Natural killer cell treated with Interleukin-12 subunit alpha and Interleukin-12 subunit beta and Interleukin-15 and Interleukin-18, amount 100 ng/mL, for 72 hours (primary cell): ENCODE results near the gene TGFBR3L. TPM values are rescaled to one million over a fixed set of nuclear protein-coding genes. Genes with fewer than 3 reads are reported as not detected.
"Not testable (repeated sequence)": the region's sequence is repeated elsewhere in the genome, so short reads cannot be mapped to it uniquely, and the experiment has no call there.

Source experiments
- ATAC-seq, 2 donors: fragments of 150-1000 bp; cut with Tn5 transposase in 1 of 2; sonication (Bioruptor Pico), chemical (Tn5 transposase) in 1 of 2; 2 replicates each; pipeline ENCODE4 v1.10.0; 2021
- DNase-seq: peaks from one replicate; pipeline ENCODE4 v3.0.0; 2022; ENCODE audit warnings: low spot score
- H3K27ac Mint-ChIP-seq, 2 donors: 1 replicate in 1 of 2; 2 replicates in 1 of 2; pipeline ENCODE4 v1.8.0; 2022; ENCODE audit warnings: mixed read lengths in 2 of 2, mild to moderate bottlenecking in 1 of 2, moderate library complexity in 1 of 2
- H3K27me3 Mint-ChIP-seq, 2 donors: 1 replicate in 1 of 2; 2 replicates in 1 of 2; pipeline ENCODE4 v1.8.0; 2022; ENCODE audit warnings: mixed read lengths in 2 of 2
- H3K36me3 Mint-ChIP-seq: one replicate; pipeline ENCODE4 v1.8.0; 2022; ENCODE audit warnings: mixed read lengths
- H3K4me1 Mint-ChIP-seq, 2 donors: 1 replicate in 1 of 2; 2 replicates in 1 of 2; pipeline ENCODE4 v1.8.0; 2022; ENCODE audit warnings: low read depth in 2 of 2, mixed read lengths in 2 of 2, mild to moderate bottlenecking in 1 of 2
- H3K4me3 Mint-ChIP-seq: one replicate; pipeline ENCODE4 v1.8.0; 2022; ENCODE audit warnings: mixed read lengths
- H3K9me3 Mint-ChIP-seq: 2 replicates; pipeline ENCODE4 v1.8.0; 2022; ENCODE audit warnings: mixed read lengths
- total RNA-seq, 2 donors: library from RNA; stranded (reverse); gene quantifications; one replicate each; pipeline ENCODE4 v1.2.3, GENCODE V29; 2022

The TGFBR3L gene
- total RNA-seq, 2 donors from 2014 or later = 4.7 to 5.6 TPM

DNA sequence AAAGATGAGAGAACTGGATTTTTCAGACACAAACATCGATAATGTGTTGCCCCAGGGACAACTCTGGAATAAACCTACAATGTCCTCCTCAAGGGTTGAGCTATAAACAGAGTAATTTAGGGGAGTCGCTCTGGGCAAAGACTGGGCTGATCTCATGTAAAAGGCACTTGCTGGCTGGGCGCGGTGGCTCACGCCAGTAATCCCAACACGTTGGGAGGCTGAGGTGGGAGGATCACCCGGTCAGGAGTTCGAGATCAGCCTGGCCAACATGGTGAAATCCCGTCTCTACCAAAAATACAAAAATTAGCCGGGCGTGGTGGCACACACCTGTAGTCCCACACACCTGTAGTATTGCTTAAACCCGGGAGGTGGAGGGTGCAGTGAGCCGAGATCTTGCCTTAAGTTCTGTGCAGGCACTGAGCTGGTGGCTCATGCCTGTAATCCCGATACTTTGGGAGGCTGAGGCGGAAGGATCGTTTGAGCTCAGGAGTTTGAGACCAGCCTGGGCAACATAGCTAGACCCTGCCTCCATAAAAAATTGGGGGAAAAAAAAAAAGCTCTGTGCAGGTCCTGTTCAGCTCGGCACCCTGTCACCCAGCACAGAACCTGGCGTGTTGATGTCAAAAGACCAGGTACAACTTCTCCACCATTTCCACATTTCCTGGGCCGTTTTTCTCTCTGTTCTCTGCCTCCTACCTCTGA is 27.4 kb downstream of the TGFBR3L start:
- peak overlapping the region in 1 of 2 donors; percentile 92 for H3K27ac Mint-ChIP-seq
- H3K4me3 Mint-ChIP-seq = peak overlapping the region; percentile 97
- peaks cover 6% of the 10 kb centered on the region for H3K36me3 Mint-ChIP-seq
- no peaks in the 10 kb centered on the region for H3K27me3 Mint-ChIP-seq
- H3K9me3 Mint-ChIP-seq = no peaks in the 10 kb centered on the region
- no peak for ATAC-seq
- DNase-seq = no peak
- peaks cover 23 to 25% of the 10 kb centered on the region in 2 donors for H3K4me1 Mint-ChIP-seq

- no peaks in the 10 kb centered on the region for H3K9me3 Mint-ChIP-seq
- DNase-seq = no peak
Measured at GRCh38 chr19:7942981-7943443, 28.4 kb downstream of the TGFBR3L start.

GRCh38 chr19:7943444-7944176 is 29.0 kb downstream of the TGFBR3L start, which contains the start of gene TIMM44:
Gene TIMM44, minus strand, starts transcription at chr19:7943666. Its CDS starts 15 bp downstream, at chr19:7943651.
- ATAC-seq (peak; percentile 99 to 100), DNase-seq (peak; percentile 99)
- Mint-ChIP-seq H3K36me3 (peaks cover 5% of the 10 kb centered on the region), H3K4me3 (peak within 1 kb of the TSS; percentile 97), H3K4me1 (peaks cover 23 to 25% of the 10 kb centered on the region in 2 donors), H3K27ac (peak within 1 kb of the TSS; percentile 88 to 92), H3K27me3 (no peaks in the 10 kb centered on the region), H3K9me3 (no peaks in the 10 kb centered on the region)

More at GRCh38 chr19:7942981-7943443, 28.4 kb downstream of the TGFBR3L start:
- no peaks in the 10 kb centered on the region for H3K27me3 Mint-ChIP-seq
- H3K4me1 Mint-ChIP-seq = peaks cover 23 to 25% of the 10 kb centered on the region in 2 donors
- peak in 1 of 2 donors; percentile 9 for ATAC-seq
- peaks cover 6% of the 10 kb centered on the region for H3K36me3 Mint-ChIP-seq
- H3K4me3 Mint-ChIP-seq = peak overlapping the region; percentile 97
- peak overlapping the region; percentile 88 to 92 for H3K27ac Mint-ChIP-seq

DNA sequence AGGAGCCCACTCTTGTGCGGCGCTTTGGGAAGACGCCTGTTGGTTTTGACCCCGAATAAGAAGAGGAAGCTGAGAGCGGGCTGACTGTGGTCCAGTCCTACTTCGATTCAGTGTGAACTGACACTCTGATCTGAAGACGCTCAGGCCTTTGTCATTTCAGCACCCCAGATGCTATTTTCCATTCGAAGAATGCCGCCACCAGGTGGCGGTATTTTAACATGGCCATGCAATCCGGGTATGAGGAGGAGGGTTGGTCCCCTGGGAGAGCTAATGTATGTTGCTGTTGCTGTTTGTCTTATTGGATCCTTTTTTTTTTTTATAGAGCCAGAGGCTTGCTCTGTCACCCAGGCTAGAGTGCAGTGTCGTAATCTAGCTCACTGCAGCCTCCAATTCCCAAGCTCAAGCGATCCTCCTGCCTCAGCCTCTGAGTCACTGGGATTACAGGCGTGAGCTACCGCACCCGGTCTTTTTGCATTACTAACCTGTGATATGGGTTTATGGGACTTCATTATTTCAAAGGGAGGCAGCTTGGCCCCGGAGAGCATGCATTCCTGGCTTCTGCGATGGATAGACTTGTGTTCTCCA is 29.6 kb downstream of the TGFBR3L start:
- no peaks in the 10 kb centered on the region for H3K36me3 Mint-ChIP-seq
- H3K9me3 Mint-ChIP-seq = no peaks in the 10 kb centered on the region
- peak overlapping the region; percentile 97 for H3K4me3 Mint-ChIP-seq
- ATAC-seq (peak; percentile 54 to 57), DNase-seq (peak; percentile 82)
- H3K27me3 Mint-ChIP-seq = no peaks in the 10 kb centered on the region
- H3K27ac Mint-ChIP-seq = peak overlapping the region; percentile 88 to 92
- H3K4me1 Mint-ChIP-seq = peaks cover 23 to 25% of the 10 kb centered on the region in 2 donors

DNA sequence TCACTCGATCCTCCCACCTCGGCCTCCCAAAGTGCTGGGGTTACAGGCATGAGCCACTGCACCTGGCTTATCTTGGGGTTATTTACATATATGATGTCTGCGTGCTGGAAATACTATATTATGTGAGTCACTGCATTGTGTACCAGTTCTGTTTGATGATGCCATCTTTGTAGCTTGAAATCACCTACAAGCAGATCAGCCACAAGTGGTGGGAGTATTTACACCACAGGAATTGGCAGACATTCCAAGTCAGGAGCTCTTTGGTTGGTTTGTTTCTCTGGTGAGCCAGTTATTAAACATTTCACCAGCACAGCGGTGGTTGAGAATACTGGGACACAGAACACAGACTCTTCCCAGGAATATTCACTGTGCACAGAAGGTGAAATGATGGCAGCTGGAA is 33.3 kb downstream of the TGFBR3L start:
- Mint-ChIP-seq H3K4me1 (peaks cover 16 to 17% of the 10 kb centered on the region in 2 donors), H3K4me3 (no peak overlapping the region), H3K36me3 (no peaks in the 10 kb centered on the region), H3K27me3 (no peaks in the 10 kb centered on the region), H3K27ac (no peak overlapping the region), H3K9me3 (no peaks in the 10 kb centered on the region)
- DNase-seq (no peak), ATAC-seq (no peak)

DNA sequence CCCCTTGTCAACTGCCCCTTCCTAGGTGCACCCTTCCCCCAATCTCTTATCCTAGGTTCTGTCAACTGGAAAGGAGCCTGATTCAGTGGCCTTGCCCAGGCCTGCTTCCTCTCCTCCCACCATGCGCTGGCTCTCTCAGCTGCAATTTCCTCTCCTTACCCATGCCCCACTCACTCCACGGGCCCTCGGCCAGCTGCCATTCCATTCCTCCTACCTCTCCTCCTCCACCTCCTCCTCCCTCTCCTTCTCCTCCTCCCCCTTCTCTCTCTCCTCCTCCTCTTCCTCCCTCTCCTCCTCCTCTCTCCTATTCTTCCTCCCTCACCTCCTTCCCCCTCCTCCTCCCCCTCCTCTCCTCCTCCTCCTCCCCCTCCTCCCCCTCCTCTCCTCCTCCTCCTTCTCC is 38.4 kb downstream of the TGFBR3L start:
- Mint-ChIP-seq H3K4me3 (no peak overlapping the region), H3K4me1 (peaks cover 0 to 4% of the 10 kb centered on the region in 2 donors), H3K36me3 (no peaks in the 10 kb centered on the region), H3K27me3 (no peaks in the 10 kb centered on the region), H3K27ac (no peak overlapping the region), H3K9me3 (no peaks in the 10 kb centered on the region)
- DNase-seq (no peak), ATAC-seq (no peak)

- Mint-ChIP-seq H3K4me1 (peaks cover 0 to 4% of the 10 kb centered on the region in 2 donors), H3K27me3 (no peaks in the 10 kb centered on the region), H3K27ac (no peak overlapping the region), H3K4me3 (no peak overlapping the region), H3K36me3 (no peaks in the 10 kb centered on the region), H3K9me3 (no peaks in the 10 kb centered on the region)
- DNase-seq (no peak), ATAC-seq (no peak)
Measured at GRCh38 chr19:7953576-7953975, 38.9 kb downstream of the TGFBR3L start.

DNA sequence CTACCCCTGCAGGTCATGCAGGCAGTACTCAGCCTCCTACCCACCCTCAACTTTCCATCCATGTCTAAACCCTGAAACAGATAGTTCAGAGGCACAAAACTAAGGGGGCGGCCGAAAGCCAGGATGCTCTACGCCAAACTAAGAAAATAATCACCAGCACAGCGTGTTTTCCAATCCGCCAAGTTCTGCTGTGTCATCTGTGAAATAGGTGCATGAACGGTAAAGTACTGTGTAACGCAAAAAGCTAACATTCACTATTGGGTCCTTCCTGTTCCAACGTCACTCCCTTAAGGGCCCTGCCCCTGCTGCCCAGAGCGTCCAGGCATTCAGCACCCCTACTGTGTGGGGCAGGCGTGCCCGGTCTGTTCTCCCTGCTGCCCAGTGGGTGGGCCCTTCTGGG is 41.1 kb downstream of the TGFBR3L start:
- Mint-ChIP-seq H3K4me1 (peaks cover 0 to 4% of the 10 kb centered on the region in 2 donors), H3K36me3 (no peaks in the 10 kb centered on the region), H3K9me3 (no peaks in the 10 kb centered on the region), H3K27ac (no peak overlapping the region), H3K4me3 (no peak overlapping the region), H3K27me3 (no peaks in the 10 kb centered on the region)
- DNase-seq (no peak), ATAC-seq (no peak)

- Mint-ChIP-seq H3K4me1 (peaks cover 0 to 4% of the 10 kb centered on the region in 2 donors), H3K27ac (no peak overlapping the region), H3K4me3 (no peak overlapping the region), H3K36me3 (peaks cover 6% of the 10 kb centered on the region), H3K27me3 (no peaks in the 10 kb centered on the region), H3K9me3 (no peaks in the 10 kb centered on the region)
- DNase-seq (no peak), ATAC-seq (no peak)
Measured at GRCh38 chr19:7959211-7959610, 44.6 kb downstream of the TGFBR3L start.

GRCh38 chr19:7961082-7961481 is 46.5 kb downstream of the TGFBR3L start:
- H3K4me3 Mint-ChIP-seq, H3K36me3 Mint-ChIP-seq, H3K27me3 Mint-ChIP-seq, ATAC-seq, H3K27ac Mint-ChIP-seq, H3K4me1 Mint-ChIP-seq, H3K9me3 Mint-ChIP-seq, DNase-seq: not testable (repeated sequence)

DNA sequence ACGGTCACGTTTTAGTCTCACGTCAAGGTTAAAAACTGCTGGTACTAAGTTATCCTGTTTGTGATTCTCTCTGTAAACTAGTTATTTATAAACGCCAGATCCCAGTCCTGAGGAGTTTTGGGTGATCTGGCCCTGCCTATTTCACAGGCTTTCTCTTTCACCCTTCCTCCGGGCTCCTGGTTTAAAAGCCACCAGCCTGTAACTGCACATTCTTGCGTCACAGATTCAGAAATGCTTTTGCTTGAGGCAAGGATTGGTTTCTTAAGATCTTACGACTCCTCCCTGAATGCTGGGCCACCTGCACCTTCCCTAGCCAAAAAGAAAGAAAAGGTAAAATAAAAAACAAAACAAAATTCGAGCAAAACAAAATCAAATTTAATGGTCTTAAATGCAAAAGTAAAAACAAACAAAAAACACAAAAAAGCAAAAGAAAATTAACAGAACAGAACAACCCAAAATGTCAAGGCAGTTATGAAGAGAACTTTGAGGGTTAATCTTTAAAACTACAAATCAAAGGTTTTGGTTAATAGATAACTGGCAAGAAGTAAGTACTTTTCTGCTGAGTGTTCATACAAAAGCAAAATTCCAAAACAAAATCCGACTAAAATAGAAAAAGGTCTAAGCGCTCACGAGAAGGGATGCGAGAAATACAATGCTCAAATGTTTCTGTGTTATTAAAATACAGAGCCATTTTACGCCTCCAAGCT is 47.4 kb downstream of the TGFBR3L start:
- no peak overlapping the region for H3K4me3 Mint-ChIP-seq
- no peak for DNase-seq
- peak overlapping the region in 1 of 2 donors; percentile 38 for H3K27ac Mint-ChIP-seq
- H3K4me1 Mint-ChIP-seq = peaks cover 0 to 7% of the 10 kb centered on the region in 2 donors
- ATAC-seq = no peak
- H3K9me3 Mint-ChIP-seq = no peaks in the 10 kb centered on the region
- no peaks in the 10 kb centered on the region for H3K27me3 Mint-ChIP-seq
- peaks cover 10% of the 10 kb centered on the region for H3K36me3 Mint-ChIP-seq

GRCh38 chr19:7962644-7963268 is 48.1 kb downstream of the TGFBR3L start:
- H3K4me3 Mint-ChIP-seq = no peak overlapping the region
- no peaks in the 10 kb centered on the region for H3K27me3 Mint-ChIP-seq
- peaks cover 0 to 8% of the 10 kb centered on the region in 2 donors for H3K4me1 Mint-ChIP-seq
- H3K36me3 Mint-ChIP-seq = peaks cover 10% of the 10 kb centered on the region
- ATAC-seq (no peak), DNase-seq (no peak)
- H3K9me3 Mint-ChIP-seq = no peaks in the 10 kb centered on the region
- no peak overlapping the region for H3K27ac Mint-ChIP-seq

DNA sequence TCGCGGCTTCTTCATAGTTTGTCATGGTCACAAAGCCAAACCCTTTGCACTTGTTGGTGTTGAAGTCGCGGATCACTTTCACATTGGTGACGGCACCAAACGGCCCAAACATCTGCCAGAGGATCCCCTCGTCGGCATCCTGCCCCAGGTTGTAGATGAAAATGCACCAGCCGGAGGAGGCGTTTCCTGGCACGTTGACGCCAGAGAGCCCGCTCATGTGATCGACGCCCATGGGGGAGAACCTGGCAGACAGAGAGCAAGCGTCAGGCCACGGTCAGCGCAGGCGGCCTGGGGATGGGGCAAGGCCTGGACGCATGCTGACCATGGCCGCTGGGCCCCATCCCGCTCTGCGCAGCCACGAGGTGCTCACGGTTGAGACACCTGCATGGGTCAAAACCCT is 48.9 kb downstream of the TGFBR3L start:
- H3K36me3 Mint-ChIP-seq = peaks cover 10% of the 10 kb centered on the region
- H3K27ac Mint-ChIP-seq = no peak overlapping the region
- H3K9me3 Mint-ChIP-seq = no peaks in the 10 kb centered on the region
- H3K4me1 Mint-ChIP-seq = peaks cover 0 to 6% of the 10 kb centered on the region in 2 donors
- H3K4me3 Mint-ChIP-seq = no peak overlapping the region
- no peak for ATAC-seq
- no peak for DNase-seq
- no peaks in the 10 kb centered on the region for H3K27me3 Mint-ChIP-seq
